ENCODE data around the gene AP4M1.
A peak's percentile ranks its signal among the peaks of the same experiment; 100 is the strongest.

The AP4M1 gene

GRCh38 chr7:100087055-100087750, 14.2 kb upstream of the AP4M1 start:
- peak; percentile 91 for DNase-seq (ENCODE audit: low spot score)

- DNase-seq (ENCODE audit: low spot score), result no peak
Measured at GRCh38 chr7:100088095-100088620, 13.3 kb upstream of the AP4M1 start.

GRCh38 chr7:100088621-100089457, 12.6 kb upstream of the AP4M1 start, which contains the start of gene COPS6:
Gene COPS6 (plus strand): TSS chr7:100088969. CDS start chr7:100088991, 22 bp downstream.
- DNase-seq (ENCODE audit: low spot score), result peak; percentile 68

- no peak for DNase-seq (ENCODE audit: low spot score)
Measured at GRCh38 chr7:100089458-100090196, 11.8 kb upstream of the AP4M1 start.

GRCh38 chr7:100090527-100091410, 10.7 kb upstream of the AP4M1 start:
- DNase-seq (ENCODE audit: low spot score), result no peak

GRCh38 chr7:100091411-100092181, 9.8 kb upstream of the AP4M1 start:
- no peak for DNase-seq (ENCODE audit: low spot score)

- no peak for DNase-seq (ENCODE audit: low spot score)
Measured at GRCh38 chr7:100093054-100093453, 8.4 kb upstream of the AP4M1 start.

GRCh38 chr7:100093498-100093897, 7.9 kb upstream of the AP4M1 start:
- no peak for DNase-seq (ENCODE audit: low spot score)

- DNase-seq (ENCODE audit: low spot score), result no peak
Measured at GRCh38 chr7:100093925-100094486, 7.4 kb upstream of the AP4M1 start.

GRCh38 chr7:100095289-100095688, 6.2 kb upstream of the AP4M1 start:
- DNase-seq (ENCODE audit: low spot score), result no peak

GRCh38 chr7:100095704-100096103, 5.7 kb upstream of the AP4M1 start:
- no peak for DNase-seq (ENCODE audit: low spot score)

GRCh38 chr7:100098913-100099312, 2.5 kb upstream of the AP4M1 start:
- DNase-seq (ENCODE audit: low spot score), result no peak

- no peak for DNase-seq (ENCODE audit: low spot score)
Measured at GRCh38 chr7:100099452-100099851, 2.0 kb upstream of the AP4M1 start.

GRCh38 chr7:100100420-100101015, 925 bp upstream of the AP4M1 start:
- peak; percentile 97 for DNase-seq (ENCODE audit: low spot score)

- DNase-seq (ENCODE audit: low spot score), result peak; percentile 97
Measured at GRCh38 chr7:100102950-100103840, 1.8 kb downstream of the AP4M1 start.

GRCh38 chr7:100105534-100105933, 4.1 kb downstream of the AP4M1 start:
- no peak for DNase-seq (ENCODE audit: low spot score)

GRCh38 chr7:100106633-100107032, 5.2 kb downstream of the AP4M1 start:
- no peak for DNase-seq (ENCODE audit: low spot score)

- no peak for DNase-seq (ENCODE audit: low spot score)
Measured at GRCh38 chr7:100107125-100107737, 5.8 kb downstream of the AP4M1 start.
